ENCODE measurements around the gene RAP1GAP.
"Not testable (repeated sequence)": the region's sequence is repeated elsewhere in the genome, so short reads cannot be mapped to it uniquely, and the experiment has no call there.

The RAP1GAP gene

DNA sequence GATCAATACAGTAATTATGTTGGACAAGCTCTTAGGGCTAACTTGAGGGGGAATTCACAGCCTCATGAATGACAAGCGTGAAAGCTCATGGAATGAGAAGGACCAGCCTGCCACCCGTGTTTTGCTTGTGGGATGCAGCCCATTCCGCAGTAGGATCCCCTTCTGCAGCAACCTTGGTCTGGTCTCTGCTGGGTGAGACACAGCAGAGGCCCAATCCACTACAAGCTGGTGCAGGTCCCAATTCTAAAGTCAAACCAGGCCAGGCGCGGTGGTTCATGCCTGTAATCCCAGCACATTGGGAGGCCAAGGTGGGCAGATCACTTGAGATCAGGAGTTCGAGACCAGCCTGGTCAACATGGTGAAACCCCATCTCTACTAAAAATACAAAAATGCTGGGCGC is 4.7 kb upstream of the RAP1GAP start:
- Histone ChIP-seq H3K27me3 (ENCODE audit: control insufficient read depth in 1 of 2, insufficient read depth in 2 of 2, low read length in 2 of 2) (peaks cover 5 to 12% of the 10 kb centered on the region in 2 donors), H3K27ac (ENCODE audit: low read depth, low read length) (peak overlapping the region; percentile 16), H3K4me1 (ENCODE audit: insufficient read depth, low read length) (peaks cover 32% of the 10 kb centered on the region), H3K36me3 (ENCODE audit: insufficient read depth, low read length) (peaks cover 10% of the 10 kb centered on the region)
- not testable (repeated sequence) for H3K9ac ChIP-seq (ENCODE audit: low read length); H3K9me3 ChIP-seq (ENCODE audit: low read length); H3K4me3 ChIP-seq (ENCODE audit: low read depth in 1 of 2, low read length in 2 of 2)

DNA sequence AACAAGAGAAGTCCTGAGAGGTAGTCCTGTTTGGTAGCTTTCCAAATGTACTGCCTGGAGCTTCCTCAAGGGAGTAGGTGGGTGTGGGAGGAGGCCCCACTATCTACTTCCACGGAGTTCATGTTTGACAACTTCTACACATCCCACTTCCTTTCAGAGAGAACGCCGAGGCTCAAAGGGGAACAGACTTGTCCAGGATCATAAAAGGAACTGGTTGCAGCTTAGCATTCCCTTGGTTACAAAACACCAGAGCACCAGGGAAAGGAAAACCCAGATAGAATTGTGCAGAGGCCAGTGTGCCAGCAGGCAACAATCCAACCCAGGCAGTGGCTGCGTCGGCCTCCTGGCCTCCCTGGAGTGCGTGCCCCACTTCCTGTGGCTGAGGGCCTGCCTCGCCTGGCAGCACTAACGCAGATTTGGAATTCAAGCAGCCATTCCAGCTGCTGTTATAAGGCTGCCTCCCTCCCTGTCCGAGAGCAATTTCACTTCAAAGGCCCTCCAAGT is 4.2 kb upstream of the RAP1GAP start:
- Histone ChIP-seq H3K36me3 (ENCODE audit: insufficient read depth, low read length) (peaks cover 5% of the 10 kb centered on the region), H3K9ac (ENCODE audit: low read length) (no peak overlapping the region), H3K4me3 (ENCODE audit: low read depth in 1 of 2, low read length in 2 of 2) (no peak overlapping the region), H3K9me3 (ENCODE audit: low read length) (no peaks in the 10 kb centered on the region), H3K27ac (ENCODE audit: low read depth, low read length) (peak overlapping the region; percentile 27), H3K27me3 (ENCODE audit: control insufficient read depth in 1 of 2, insufficient read depth in 2 of 2, low read length in 2 of 2) (peaks cover 11 to 17% of the 10 kb centered on the region in 2 donors), H3K4me1 (ENCODE audit: insufficient read depth, low read length) (peaks cover 32% of the 10 kb centered on the region)

DNA sequence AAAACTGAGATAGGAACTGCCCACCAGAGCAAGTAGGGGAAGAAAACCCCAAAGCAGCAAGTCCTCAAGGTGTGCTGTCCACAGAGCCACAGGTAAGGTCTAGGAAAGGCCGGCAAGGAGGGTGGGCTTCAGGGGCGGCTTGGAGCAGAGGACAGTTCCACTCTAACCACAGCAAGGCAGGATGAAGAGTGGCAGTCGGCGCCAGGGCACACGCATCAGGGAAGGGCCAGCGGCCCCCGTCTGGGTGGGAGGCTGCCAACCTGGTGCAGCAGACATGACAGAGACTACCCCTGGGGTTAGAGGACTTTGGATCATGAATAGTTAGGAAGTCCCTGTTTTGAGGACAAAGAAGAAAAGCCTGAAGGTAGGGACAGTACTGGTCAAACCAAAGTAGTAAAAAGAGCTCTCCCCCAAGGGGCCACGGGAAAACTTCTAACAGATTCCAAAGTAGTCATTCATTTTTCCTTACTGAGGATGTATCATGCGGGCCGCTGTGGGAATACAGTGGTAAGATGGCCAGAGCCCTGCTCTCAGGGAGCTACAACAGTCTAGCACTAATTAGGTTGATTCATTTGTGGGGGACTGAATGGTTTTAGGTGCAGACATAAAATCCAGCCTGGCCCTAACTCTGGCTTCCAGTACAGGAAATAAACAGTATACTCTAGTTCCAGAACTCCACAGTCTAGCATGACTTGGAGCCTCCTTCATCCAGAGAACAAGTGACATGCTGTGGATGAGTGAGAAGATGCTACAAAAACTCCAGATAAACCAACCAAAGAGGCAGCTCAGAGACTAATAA is 3.5 kb upstream of the RAP1GAP start:
- Histone ChIP-seq H3K9ac (ENCODE audit: low read length) (no peak overlapping the region), H3K27ac (ENCODE audit: low read depth, low read length) (peak overlapping the region; percentile 27), H3K4me1 (ENCODE audit: insufficient read depth, low read length) (peaks cover 32% of the 10 kb centered on the region)

GRCh38 chr1:21671915-21672314 is 2.8 kb upstream of the RAP1GAP start:
- Histone ChIP-seq H3K9me3 (ENCODE audit: low read length) (no peaks in the 10 kb centered on the region), H3K27ac (ENCODE audit: low read depth, low read length) (no peak overlapping the region), H3K27me3 (ENCODE audit: control insufficient read depth in 1 of 2, insufficient read depth in 2 of 2, low read length in 2 of 2) (peaks cover 25 to 31% of the 10 kb centered on the region in 2 donors), H3K36me3 (ENCODE audit: insufficient read depth, low read length) (no peaks in the 10 kb centered on the region), H3K4me3 (ENCODE audit: low read depth in 1 of 2, low read length in 2 of 2) (no peak overlapping the region), H3K4me1 (ENCODE audit: insufficient read depth, low read length) (peaks cover 32% of the 10 kb centered on the region), H3K9ac (ENCODE audit: low read length) (no peak overlapping the region)

More for the DNA sequence above, 3.5 kb upstream of the RAP1GAP start:
- Histone ChIP-seq H3K9me3 (ENCODE audit: low read length) (no peaks in the 10 kb centered on the region), H3K27me3 (ENCODE audit: control insufficient read depth in 1 of 2, insufficient read depth in 2 of 2, low read length in 2 of 2) (peaks cover 17 to 24% of the 10 kb centered on the region in 2 donors), H3K36me3 (ENCODE audit: insufficient read depth, low read length) (no peaks in the 10 kb centered on the region), H3K4me3 (ENCODE audit: low read depth in 1 of 2, low read length in 2 of 2) (no peak overlapping the region)

GRCh38 chr1:21670956-21671902 is 2.1 kb upstream of the RAP1GAP start:
- Histone ChIP-seq H3K27me3 (ENCODE audit: control insufficient read depth in 1 of 2, insufficient read depth in 2 of 2, low read length in 2 of 2) (peaks cover 32 to 38% of the 10 kb centered on the region in 2 donors), H3K4me1 (ENCODE audit: insufficient read depth, low read length) (peaks cover 32% of the 10 kb centered on the region), H3K9me3 (ENCODE audit: low read length) (no peaks in the 10 kb centered on the region), H3K27ac (ENCODE audit: low read depth, low read length) (no peak overlapping the region), H3K4me3 (ENCODE audit: low read depth in 1 of 2, low read length in 2 of 2) (no peak overlapping the region), H3K36me3 (ENCODE audit: insufficient read depth, low read length) (no peaks in the 10 kb centered on the region), H3K9ac (ENCODE audit: low read length) (no peak overlapping the region)

GRCh38 chr1:21670059-21670881 is 1.1 kb upstream of the RAP1GAP start:
- peaks cover 33 to 47% of the 10 kb centered on the region in 2 donors for H3K27me3 ChIP-seq (ENCODE audit: control insufficient read depth in 1 of 2, insufficient read depth in 2 of 2, low read length in 2 of 2)
- no peaks in the 10 kb centered on the region for H3K9me3 ChIP-seq (ENCODE audit: low read length)
- no peak overlapping the region for H3K9ac ChIP-seq (ENCODE audit: low read length)
- H3K27ac ChIP-seq (ENCODE audit: low read depth, low read length): no peak overlapping the region
- H3K36me3 ChIP-seq (ENCODE audit: insufficient read depth, low read length): no peaks in the 10 kb centered on the region
- peaks cover 32% of the 10 kb centered on the region for H3K4me1 ChIP-seq (ENCODE audit: insufficient read depth, low read length)
- H3K4me3 ChIP-seq (ENCODE audit: low read depth in 1 of 2, low read length in 2 of 2): peak overlapping the region in 1 of 2 donors; percentile 47

DNA sequence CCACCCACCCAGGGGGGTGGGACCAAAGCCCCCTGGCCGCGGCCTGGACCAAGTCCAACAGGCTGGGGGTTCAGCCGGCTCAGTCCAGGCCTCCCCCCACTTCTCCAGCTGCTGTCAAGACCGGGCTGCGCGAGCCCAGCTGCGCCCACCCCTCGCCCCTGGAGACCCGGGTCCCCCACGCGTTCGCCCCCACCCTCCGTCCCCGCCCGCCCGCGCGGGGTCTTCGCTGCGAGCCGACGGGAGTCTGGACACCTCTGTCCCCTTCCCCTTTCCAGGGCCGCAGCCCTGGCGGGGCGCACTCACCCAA is 253 bp downstream of the RAP1GAP start:
- no peak overlapping the region for H3K9ac ChIP-seq (ENCODE audit: low read length)
- H3K27me3 ChIP-seq (ENCODE audit: control insufficient read depth in 1 of 2, insufficient read depth in 2 of 2, low read length in 2 of 2): peaks cover 43 to 47% of the 10 kb centered on the region in 2 donors
- H3K36me3 ChIP-seq (ENCODE audit: insufficient read depth, low read length): no peaks in the 10 kb centered on the region
- H3K4me1 ChIP-seq (ENCODE audit: insufficient read depth, low read length): peaks cover 32% of the 10 kb centered on the region
- H3K9me3 ChIP-seq (ENCODE audit: low read length): no peaks in the 10 kb centered on the region
- H3K4me3 ChIP-seq (ENCODE audit: low read depth in 1 of 2, low read length in 2 of 2): no peak overlapping the region
- H3K27ac ChIP-seq (ENCODE audit: low read depth, low read length): no peak overlapping the region

DNA sequence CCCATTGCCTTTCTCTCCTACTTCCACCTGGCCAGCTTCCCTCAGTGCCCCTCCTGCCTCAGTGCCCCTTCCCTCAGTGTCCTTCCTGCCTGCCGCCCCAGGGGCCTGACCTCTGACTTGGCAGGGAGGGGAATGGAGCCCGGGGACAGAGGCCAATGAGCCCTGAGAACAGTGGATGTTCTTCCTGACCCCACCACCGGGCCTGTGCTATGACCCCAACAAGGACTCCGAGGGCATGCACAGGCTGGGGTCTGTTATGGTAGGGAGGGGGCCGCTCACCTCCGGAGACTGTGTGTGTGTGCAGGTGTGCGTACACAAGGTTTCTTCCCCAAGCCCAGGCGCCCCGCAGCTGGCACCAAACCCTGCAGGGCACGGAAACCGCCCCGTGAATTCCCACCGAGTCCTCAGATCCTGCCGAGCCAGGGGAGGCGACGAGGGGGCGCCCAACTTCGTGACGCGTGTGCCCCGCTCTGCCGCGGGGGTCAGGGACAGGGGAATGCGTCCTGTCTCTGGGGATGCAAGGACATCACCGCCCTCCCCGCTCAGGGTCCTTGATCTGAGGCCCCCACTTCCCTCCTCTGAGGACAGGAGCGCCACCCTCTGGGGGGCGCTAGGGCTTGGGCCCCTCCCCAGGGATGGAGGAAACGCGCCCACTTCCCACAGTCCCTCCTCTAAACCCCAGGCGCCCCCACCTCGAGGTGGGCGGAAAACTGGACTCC is 766 bp downstream of the RAP1GAP start:
- Histone ChIP-seq H3K4me1 (ENCODE audit: insufficient read depth, low read length) (peaks cover 27% of the 10 kb centered on the region), H3K27me3 (ENCODE audit: control insufficient read depth in 1 of 2, insufficient read depth in 2 of 2, low read length in 2 of 2) (peaks cover 43 to 47% of the 10 kb centered on the region in 2 donors), H3K27ac (ENCODE audit: low read depth, low read length) (no peak overlapping the region), H3K9ac (ENCODE audit: low read length) (no peak overlapping the region), H3K36me3 (ENCODE audit: insufficient read depth, low read length) (no peaks in the 10 kb centered on the region), H3K9me3 (ENCODE audit: low read length) (no peaks in the 10 kb centered on the region), H3K4me3 (ENCODE audit: low read depth in 1 of 2, low read length in 2 of 2) (no peak overlapping the region)

DNA sequence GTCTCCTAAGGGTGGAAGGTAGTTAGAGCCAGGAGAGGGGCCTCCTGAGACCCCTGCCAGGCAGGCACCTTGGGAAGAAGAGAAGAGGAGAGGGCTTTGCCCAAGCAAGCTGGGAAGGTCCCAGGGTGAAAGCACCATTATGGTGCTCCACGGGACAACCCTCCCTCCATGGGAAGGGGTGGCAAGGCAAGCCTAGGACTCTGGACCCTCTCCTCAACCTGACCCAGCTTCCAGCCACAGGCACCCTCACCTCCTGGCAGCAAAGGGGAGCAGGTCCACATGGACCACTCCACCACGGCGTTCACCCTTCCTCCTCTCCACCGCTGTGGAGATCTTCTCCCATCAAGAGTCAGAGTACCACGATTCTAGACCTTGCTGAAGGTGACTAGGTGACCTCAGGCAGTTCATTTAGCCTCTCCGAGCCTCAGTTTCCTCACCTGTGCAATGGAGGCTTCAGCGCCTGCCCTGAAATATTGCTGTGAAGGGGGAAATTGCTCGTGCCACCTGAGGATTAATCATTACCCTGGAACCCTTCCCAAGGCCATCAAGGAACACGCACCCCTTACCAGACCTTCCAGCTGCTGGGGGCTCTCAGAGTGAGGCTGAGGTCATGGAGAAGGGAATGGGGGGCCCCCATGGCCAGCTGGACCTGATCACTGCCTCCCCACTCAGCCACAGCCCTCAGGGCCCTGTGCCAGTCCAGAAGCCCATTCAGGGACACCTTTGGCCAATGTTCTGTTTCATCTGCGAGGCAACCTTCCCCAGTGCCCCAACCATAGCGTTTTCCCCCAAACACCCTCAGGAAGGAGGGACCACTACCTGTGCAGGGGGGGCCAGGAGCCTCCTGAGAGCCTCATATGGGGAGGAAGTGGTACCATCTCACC is 1.6 kb downstream of the RAP1GAP start:
- Histone ChIP-seq H3K36me3 (ENCODE audit: insufficient read depth, low read length) (no peaks in the 10 kb centered on the region), H3K9me3 (ENCODE audit: low read length) (no peaks in the 10 kb centered on the region), H3K4me1 (ENCODE audit: insufficient read depth, low read length) (peaks cover 19% of the 10 kb centered on the region), H3K9ac (ENCODE audit: low read length) (no peak overlapping the region), H3K4me3 (ENCODE audit: low read depth in 1 of 2, low read length in 2 of 2) (no peak overlapping the region), H3K27me3 (ENCODE audit: control insufficient read depth in 1 of 2, insufficient read depth in 2 of 2, low read length in 2 of 2) (peaks cover 43 to 50% of the 10 kb centered on the region in 2 donors), H3K27ac (ENCODE audit: low read depth, low read length) (no peak overlapping the region)

All from muscle layer of colon (tissue), 2 donors.